OCI-LY1 (cell line): Measurements from ENCODE around the gene FILIP1L.

ENCODE experiments used
- H2AFZ ChIP-seq: fragments of 200-600 bp; sonication (generic), shearing (Covaris generic); 2 replicates; pipeline ENCODE4 v1.6.0; 2014; ENCODE audit warnings: antibody characterized with exemption, mild to moderate bottlenecking, low read length
- H3F3A ChIP-seq: fragments of 200-600 bp; sonication (generic), shearing (Covaris generic); 2 replicates; pipeline ENCODE4 v1.6.0; 2014; ENCODE audit warnings: mild to moderate bottlenecking, antibody characterized with exemption, low read length, moderate library complexity; ENCODE audit not compliant: insufficient read depth
- H3K27ac ChIP-seq: fragments of 200-600 bp; sonication (generic); 2 replicates; pipeline ENCODE4 v1.5.1; 2014; ENCODE audit warnings: low read length, mixed run types, mild to moderate bottlenecking, low read depth; ENCODE audit not compliant: poor library complexity, severe bottlenecking
- H3K27me3 ChIP-seq: fragments of 200-600 bp; sonication (generic); 2 replicates; pipeline ENCODE4 v1.6.0; 2014; ENCODE audit warnings: antibody characterized with exemption, mild to moderate bottlenecking, low read length, moderate library complexity; ENCODE audit not compliant: insufficient read depth
- H3K36me3 ChIP-seq: fragments of 200-600 bp; sonication (generic); 2 replicates; pipeline ENCODE4 v1.6.1; 2014; ENCODE audit warnings: mild to moderate bottlenecking, antibody characterized with exemption, low read length, moderate library complexity, mixed read lengths; ENCODE audit not compliant: insufficient read depth
- H3K4me1 ChIP-seq: fragments of 200-600 bp; sonication (generic); 2 replicates; pipeline ENCODE4 v1.5.1; 2014; ENCODE audit warnings: mild to moderate bottlenecking, low read length, moderate library complexity; ENCODE audit not compliant: insufficient read depth, severe bottlenecking
- H3K4me2 ChIP-seq: fragments of 200-600 bp; sonication (generic), shearing (Covaris generic); 2 replicates; pipeline ENCODE4 v1.6.1; 2014; ENCODE audit warnings: low read length
- H3K4me3 ChIP-seq: fragments of 200-600 bp; sonication (generic); 2 replicates; pipeline ENCODE4 v1.5.1; 2014; ENCODE audit warnings: low read length, low read depth, mild to moderate bottlenecking, mixed read lengths; ENCODE audit not compliant: poor library complexity, severe bottlenecking
- H3K79me2 ChIP-seq: fragments of 200-600 bp; shearing (Covaris generic); 2 replicates; pipeline ENCODE4 v1.6.1; 2016; ENCODE audit warnings: mixed run types, low read length, mixed read lengths; ENCODE audit not compliant: insufficient read depth
- H3K9ac ChIP-seq: fragments of 200-600 bp; sonication (generic), shearing (Covaris generic); 2 replicates; pipeline ENCODE4 v1.6.1; 2014; ENCODE audit warnings: mild to moderate bottlenecking, low read length, mixed read lengths
- H3K9me2 ChIP-seq: fragments of 200-600 bp; sonication (generic), shearing (Covaris generic); 2 replicates; pipeline ENCODE4 v1.6.1; 2014; ENCODE audit warnings: low read depth, mild to moderate bottlenecking, low read length, mixed read lengths
- H3K9me3 ChIP-seq: fragments of 200-600 bp; shearing (Covaris generic); 2 replicates; pipeline ENCODE4 v1.6.1; 2014; ENCODE audit warnings: low read length, mixed read lengths
- H4K20me1 ChIP-seq: fragments of 200-600 bp; sonication (generic), shearing (Covaris generic); 2 replicates; pipeline ENCODE4 v1.6.0; 2016; ENCODE audit warnings: mild to moderate bottlenecking, low read length; ENCODE audit not compliant: insufficient read depth
- EZH2 ChIP-seq: fragments of 200-600 bp; sonication (generic), shearing (Covaris generic); IDR thresholded peaks from 2 replicates; pipeline ENCODE4 v1.8.0; 2017; ENCODE audit warnings: borderline replicate concordance, mixed run types, mild to moderate bottlenecking, antibody characterized with exemption, low read length, moderate library complexity, mixed read lengths
- TF ChIP-seq, protein P1 (sequence below): fragments of 200-600 bp; sonication (generic), shearing (Covaris generic); IDR thresholded peaks from 2 replicates; pipeline ENCODE4 v1.5.1; 2017; ENCODE audit warnings: mild to moderate bottlenecking, antibody characterized with exemption, low read length, moderate library complexity, mixed read lengths

Gene FILIP1L

DNA sequence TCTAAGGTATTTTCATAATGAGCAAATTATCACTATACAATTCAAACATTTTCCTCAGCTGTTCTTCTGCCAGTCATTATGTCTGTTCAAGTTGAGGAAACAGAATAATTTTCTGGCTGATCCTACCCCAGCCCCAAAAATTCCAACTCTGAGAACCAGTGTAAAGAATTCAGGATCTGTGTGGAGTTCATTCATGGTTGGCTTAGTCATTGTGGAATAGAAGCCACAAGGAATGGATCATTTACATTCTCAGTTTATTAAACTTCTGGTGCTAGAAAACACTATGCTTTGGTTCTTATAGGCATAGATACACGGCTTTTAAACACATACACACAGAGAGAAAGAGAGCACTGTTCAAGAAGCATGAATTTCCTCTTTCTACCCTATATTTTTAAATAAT lies 162.0 kb downstream of the FILIP1L start:
- no peaks in the 10 kb centered on the region for H3K36me3 ChIP-seq
- no peak for TF ChIP-seq EZH2
- TF ChIP-seq, protein P1, sequence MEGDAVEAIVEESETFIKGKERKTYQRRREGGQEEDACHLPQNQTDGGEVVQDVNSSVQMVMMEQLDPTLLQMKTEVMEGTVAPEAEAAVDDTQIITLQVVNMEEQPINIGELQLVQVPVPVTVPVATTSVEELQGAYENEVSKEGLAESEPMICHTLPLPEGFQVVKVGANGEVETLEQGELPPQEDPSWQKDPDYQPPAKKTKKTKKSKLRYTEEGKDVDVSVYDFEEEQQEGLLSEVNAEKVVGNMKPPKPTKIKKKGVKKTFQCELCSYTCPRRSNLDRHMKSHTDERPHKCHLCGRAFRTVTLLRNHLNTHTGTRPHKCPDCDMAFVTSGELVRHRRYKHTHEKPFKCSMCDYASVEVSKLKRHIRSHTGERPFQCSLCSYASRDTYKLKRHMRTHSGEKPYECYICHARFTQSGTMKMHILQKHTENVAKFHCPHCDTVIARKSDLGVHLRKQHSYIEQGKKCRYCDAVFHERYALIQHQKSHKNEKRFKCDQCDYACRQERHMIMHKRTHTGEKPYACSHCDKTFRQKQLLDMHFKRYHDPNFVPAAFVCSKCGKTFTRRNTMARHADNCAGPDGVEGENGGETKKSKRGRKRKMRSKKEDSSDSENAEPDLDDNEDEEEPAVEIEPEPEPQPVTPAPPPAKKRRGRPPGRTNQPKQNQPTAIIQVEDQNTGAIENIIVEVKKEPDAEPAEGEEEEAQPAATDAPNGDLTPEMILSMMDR = no peak
- no peaks in the 10 kb centered on the region for H4K20me1 ChIP-seq
- no peak overlapping the region for H3K4me2 ChIP-seq
- H3K27ac ChIP-seq = no peak overlapping the region
- H3K4me1 ChIP-seq = no peaks in the 10 kb centered on the region
- no peak overlapping the region for H3K4me3 ChIP-seq
- H3K9me3 ChIP-seq = no peaks in the 10 kb centered on the region
- no peaks in the 10 kb centered on the region for H3K79me2 ChIP-seq
- H3K9me2 ChIP-seq = no peaks in the 10 kb centered on the region
- H3K9ac ChIP-seq = no peak overlapping the region
- H3F3A ChIP-seq = no peaks in the 10 kb centered on the region
- no peaks in the 10 kb centered on the region for H3K27me3 ChIP-seq
- H2AFZ ChIP-seq = no peak overlapping the region; the same call in 1 of the 2 replicates

GRCh38 chr3:99951701-99952100 lies 162.6 kb downstream of the FILIP1L start:
- no peak overlapping the region for H3K9ac ChIP-seq
- no peaks in the 10 kb centered on the region for H3K79me2 ChIP-seq
- no peaks in the 10 kb centered on the region for H3K27me3 ChIP-seq
- no peaks in the 10 kb centered on the region for H3K9me3 ChIP-seq
- H2AFZ ChIP-seq = no peak overlapping the region
- no peak overlapping the region for H3K4me3 ChIP-seq
- no peaks in the 10 kb centered on the region for H4K20me1 ChIP-seq
- no peaks in the 10 kb centered on the region for H3K4me1 ChIP-seq
- no peaks in the 10 kb centered on the region for H3K36me3 ChIP-seq
- no peak overlapping the region for H3K27ac ChIP-seq
- H3K9me2 ChIP-seq = no peaks in the 10 kb centered on the region
- TF ChIP-seq EZH2 = no peak
- TF ChIP-seq, protein P1 = no peak
- H3F3A ChIP-seq = no peaks in the 10 kb centered on the region
- no peak overlapping the region for H3K4me2 ChIP-seq

DNA sequence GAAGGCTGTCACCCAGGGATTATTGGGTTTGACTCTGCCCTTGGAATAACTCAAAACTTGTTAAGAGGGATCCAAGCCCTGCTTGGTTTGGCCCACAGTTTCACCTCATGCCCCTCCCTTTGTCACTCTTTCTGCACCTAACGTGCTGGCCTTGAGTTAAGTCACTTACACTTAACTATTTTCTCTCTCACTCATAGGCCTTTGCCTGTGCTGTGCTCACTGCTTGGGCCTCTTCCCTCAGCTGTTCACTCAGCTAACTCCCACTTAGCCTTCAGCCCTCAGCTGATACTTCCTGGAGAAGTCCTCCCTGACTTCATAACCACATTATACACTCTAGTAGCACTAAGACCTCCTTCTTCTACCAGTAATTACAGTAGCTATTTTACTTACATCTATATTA lies 163.4 kb downstream of the FILIP1L start:
- H3K27ac ChIP-seq = no peak overlapping the region

More for the DNA sequence above, 163.4 kb downstream of the FILIP1L start:
- Histone ChIP-seq H3K36me3 (no peaks in the 10 kb centered on the region), H4K20me1 (no peaks in the 10 kb centered on the region), H3K27me3 (no peaks in the 10 kb centered on the region), H3K9ac (no peak overlapping the region), H3F3A (no peaks in the 10 kb centered on the region), H3K4me3 (no peak overlapping the region), H3K9me3 (no peaks in the 10 kb centered on the region), H3K79me2 (no peaks in the 10 kb centered on the region), H3K4me1 (no peaks in the 10 kb centered on the region), H2AFZ (no peak overlapping the region), H3K9me2 (no peaks in the 10 kb centered on the region), H3K4me2 (no peak overlapping the region)
- TF ChIP-seq EZH2 = no peak
- TF ChIP-seq, protein P1 = no peak
